ENCODE measurements around the gene TSEN15.

The TSEN15 gene

DNA sequence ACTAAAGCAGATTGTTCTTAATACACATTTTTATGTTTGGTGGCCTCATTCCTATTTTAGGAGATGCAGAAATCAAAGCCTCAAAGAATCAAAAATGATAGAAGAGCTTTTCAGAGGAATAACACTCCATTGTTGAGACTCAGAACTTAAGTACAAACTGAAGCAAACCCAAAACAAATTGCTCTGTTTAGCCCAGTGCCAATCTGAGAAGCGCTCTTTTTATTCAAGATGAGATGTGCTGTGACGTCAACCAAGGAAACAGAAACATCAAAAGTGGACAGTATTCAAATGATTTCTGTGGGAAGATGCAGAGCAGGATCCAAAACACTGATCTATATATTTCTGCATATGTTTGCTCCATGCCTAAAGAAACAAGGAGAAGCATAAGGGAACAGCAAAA, 32.0 kb upstream of the TSEN15 start:
- Histone ChIP-seq H3K4me1 (ENCODE audit: control insufficient read depth, insufficient read depth, low read length, poor library complexity, severe bottlenecking) (no peaks in the 10 kb centered on the region), H3K4me3 (ENCODE audit: extremely low read depth, insufficient read depth, low read length, poor library complexity, severe bottlenecking) (no peak overlapping the region), H3K27ac (ENCODE audit: low read depth, low read length, severe bottlenecking) (no peak overlapping the region), H3K9me3 (ENCODE audit: control insufficient read depth, low read length) (no peaks in the 10 kb centered on the region), H3K36me3 (ENCODE audit: control insufficient read depth, insufficient read depth, low read length) (no peaks in the 10 kb centered on the region)
- whole genome bisulfite sequencing, 2 experiments (ENCODE audit: insufficient coverage in 2 of 2), result 67% methylated on average over 2 of the region's 2 CpGs; no CpG with 5 or more reads in 1 of the 2 experiments

DNA sequence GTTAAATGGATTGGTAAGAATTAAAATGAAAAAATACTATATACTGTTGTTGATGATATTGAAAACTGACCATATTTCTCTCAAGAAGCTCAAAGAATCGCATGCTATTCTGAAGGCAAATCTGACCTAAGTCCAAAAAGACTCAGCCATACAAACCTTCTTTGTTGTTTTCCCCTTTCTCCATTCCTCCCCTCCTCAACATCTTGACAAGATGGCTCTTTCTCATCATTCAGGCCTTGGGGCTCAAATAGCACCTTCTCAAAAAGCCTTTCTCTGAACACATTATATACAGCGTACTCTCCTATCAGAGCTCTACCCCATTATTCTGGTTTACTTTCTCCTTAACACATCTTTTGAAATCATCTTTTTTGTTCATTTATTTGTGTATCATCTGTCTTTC, 31.2 kb upstream of the TSEN15 start:
- Histone ChIP-seq H3K36me3 (ENCODE audit: control insufficient read depth, insufficient read depth, low read length) (no peaks in the 10 kb centered on the region), H3K4me1 (ENCODE audit: control insufficient read depth, insufficient read depth, low read length, poor library complexity, severe bottlenecking) (no peaks in the 10 kb centered on the region), H3K9me3 (ENCODE audit: control insufficient read depth, low read length) (no peaks in the 10 kb centered on the region), H3K27ac (ENCODE audit: low read depth, low read length, severe bottlenecking) (no peak overlapping the region), H3K4me3 (ENCODE audit: extremely low read depth, insufficient read depth, low read length, poor library complexity, severe bottlenecking) (no peak overlapping the region)
- WGBS, 2 experiments (ENCODE audit: insufficient coverage in 2 of 2), result 92 to 100% methylated on average over 1 to 2 of the region's 2 CpGs

DNA sequence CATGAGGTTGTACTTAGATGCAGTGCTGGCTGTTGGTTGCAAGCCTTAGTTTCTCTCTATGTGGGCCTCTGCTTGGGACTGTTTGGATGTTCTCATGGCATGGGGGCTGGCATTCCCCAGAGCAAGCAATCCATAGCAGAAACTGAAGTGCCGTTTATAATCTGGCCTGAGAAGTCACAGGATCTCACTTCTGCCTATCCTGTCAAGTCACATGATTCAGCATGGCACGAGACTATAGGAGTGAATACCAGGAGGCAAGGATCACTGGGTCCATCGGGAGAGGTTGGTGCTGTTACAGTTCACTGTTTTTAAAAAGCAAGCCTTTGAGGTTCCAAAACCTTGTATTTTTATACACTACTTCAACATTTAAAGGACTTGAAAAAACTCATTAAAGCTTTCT, 30.7 kb upstream of the TSEN15 start:
- WGBS, 2 experiments (ENCODE audit: insufficient coverage in 2 of 2), result 86 to 100% methylated on average over 1 to 2 of the region's 3 CpGs
- no peaks in the 10 kb centered on the region for H3K36me3 ChIP-seq (ENCODE audit: control insufficient read depth, insufficient read depth, low read length)
- no peak overlapping the region for H3K27ac ChIP-seq (ENCODE audit: low read depth, low read length, severe bottlenecking)
- no peak overlapping the region for H3K4me3 ChIP-seq (ENCODE audit: extremely low read depth, insufficient read depth, low read length, poor library complexity, severe bottlenecking)
- H3K9me3 ChIP-seq (ENCODE audit: control insufficient read depth, low read length), result no peaks in the 10 kb centered on the region
- H3K4me1 ChIP-seq (ENCODE audit: control insufficient read depth, insufficient read depth, low read length, poor library complexity, severe bottlenecking), result no peaks in the 10 kb centered on the region

DNA sequence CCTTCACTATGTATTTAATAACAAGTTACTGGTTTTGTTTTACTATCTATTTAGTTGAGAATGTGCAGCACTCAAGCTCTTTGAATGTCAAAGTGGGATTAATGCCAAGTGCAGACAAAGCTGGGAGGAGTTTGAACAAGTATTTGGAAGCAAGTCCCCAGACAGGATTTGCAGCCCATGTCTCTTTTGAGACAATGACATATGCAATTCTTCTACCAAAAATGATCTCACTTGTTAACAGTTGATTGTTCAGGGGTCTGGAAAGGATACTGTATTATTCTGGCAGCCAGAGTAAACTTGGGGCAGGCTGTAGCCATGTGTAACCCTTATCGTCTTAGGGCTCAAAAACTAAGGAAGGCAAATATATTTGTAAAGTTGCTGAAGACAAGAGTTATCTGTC, 29.8 kb upstream of the TSEN15 start:
- H3K27ac ChIP-seq (ENCODE audit: low read depth, low read length, severe bottlenecking), result no peak overlapping the region
- H3K4me1 ChIP-seq (ENCODE audit: control insufficient read depth, insufficient read depth, low read length, poor library complexity, severe bottlenecking), result no peaks in the 10 kb centered on the region
- 86 to 100% methylated on average over 1 of the region's 1 CpG for WGBS, 2 experiments (ENCODE audit: insufficient coverage in 2 of 2)
- no peaks in the 10 kb centered on the region for H3K36me3 ChIP-seq (ENCODE audit: control insufficient read depth, insufficient read depth, low read length)
- H3K9me3 ChIP-seq (ENCODE audit: control insufficient read depth, low read length), result no peaks in the 10 kb centered on the region
- no peak overlapping the region for H3K4me3 ChIP-seq (ENCODE audit: extremely low read depth, insufficient read depth, low read length, poor library complexity, severe bottlenecking)

DNA sequence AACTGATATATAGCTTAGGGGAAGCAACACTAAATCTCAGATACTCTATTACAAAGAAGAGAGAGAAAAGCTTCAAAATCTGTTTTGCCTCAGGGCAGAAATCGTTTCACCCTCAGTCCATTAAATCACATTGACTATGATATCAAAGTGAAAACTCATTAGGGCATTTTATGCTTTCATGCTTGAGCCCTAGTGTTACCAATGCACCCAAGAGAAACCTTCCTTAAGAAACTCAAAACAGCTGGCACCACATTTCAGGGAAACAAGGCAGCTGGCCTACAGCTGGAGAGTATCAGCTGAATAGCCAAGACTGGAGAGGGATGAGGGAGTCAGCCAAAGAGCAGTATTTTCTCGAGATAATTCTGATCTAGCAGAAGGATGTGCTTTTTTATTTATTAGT, 28.9 kb upstream of the TSEN15 start:
- Histone ChIP-seq H3K4me1 (ENCODE audit: control insufficient read depth, insufficient read depth, low read length, poor library complexity, severe bottlenecking) (no peaks in the 10 kb centered on the region), H3K9me3 (ENCODE audit: control insufficient read depth, low read length) (no peaks in the 10 kb centered on the region), H3K27ac (ENCODE audit: low read depth, low read length, severe bottlenecking) (no peak overlapping the region), H3K36me3 (ENCODE audit: control insufficient read depth, insufficient read depth, low read length) (no peaks in the 10 kb centered on the region), H3K4me3 (ENCODE audit: extremely low read depth, insufficient read depth, low read length, poor library complexity, severe bottlenecking) (no peak overlapping the region)
- 54 to 80% methylated on average over 1 to 2 of the region's 2 CpGs for WGBS, 2 experiments (ENCODE audit: insufficient coverage in 2 of 2)

DNA sequence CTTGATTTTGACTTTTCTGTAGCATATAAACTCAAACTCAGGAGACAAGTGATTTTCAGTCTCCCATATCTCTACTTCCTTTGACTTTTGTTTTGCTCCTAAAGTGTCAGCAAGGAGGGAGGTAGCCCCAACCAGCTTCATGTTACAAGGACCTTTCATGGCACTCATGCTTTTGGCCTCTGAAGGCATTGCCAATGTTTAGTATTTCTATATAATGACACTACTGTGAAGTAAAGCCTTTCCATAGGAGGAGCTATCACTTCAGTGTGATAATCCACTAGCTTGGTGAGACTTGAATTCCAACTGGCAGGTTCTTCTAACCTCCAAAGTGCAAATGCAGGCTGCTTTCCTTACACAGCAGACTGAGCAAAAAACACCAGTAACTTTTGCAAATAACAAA, 28.4 kb upstream of the TSEN15 start:
- Histone ChIP-seq H3K9me3 (ENCODE audit: control insufficient read depth, low read length) (no peaks in the 10 kb centered on the region), H3K27ac (ENCODE audit: low read depth, low read length, severe bottlenecking) (no peak overlapping the region), H3K4me1 (ENCODE audit: control insufficient read depth, insufficient read depth, low read length, poor library complexity, severe bottlenecking) (no peaks in the 10 kb centered on the region), H3K4me3 (ENCODE audit: extremely low read depth, insufficient read depth, low read length, poor library complexity, severe bottlenecking) (no peak overlapping the region), H3K36me3 (ENCODE audit: control insufficient read depth, insufficient read depth, low read length) (no peaks in the 10 kb centered on the region)

DNA sequence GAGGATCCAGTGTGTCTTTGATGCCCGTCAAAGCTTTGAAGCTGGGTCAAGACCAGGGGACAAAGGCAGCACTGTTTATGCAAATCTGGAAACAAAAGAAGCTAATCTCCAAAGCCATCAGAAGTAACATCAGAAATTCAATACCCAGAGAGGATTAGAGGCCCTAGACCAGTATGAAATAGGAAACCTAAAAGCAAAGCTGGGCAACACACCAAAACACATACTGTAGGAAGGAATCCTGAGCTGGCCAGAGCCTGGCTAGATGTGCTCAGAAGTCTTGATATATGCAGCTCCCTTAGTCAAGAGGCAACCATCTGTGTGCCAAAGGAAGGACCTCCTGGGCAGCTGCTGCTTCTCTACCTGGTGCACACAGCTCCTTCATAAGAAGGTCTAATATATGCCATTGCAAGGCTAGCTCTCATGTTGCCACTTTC, 26.3 kb upstream of the TSEN15 start:
- no peaks in the 10 kb centered on the region for H3K9me3 ChIP-seq (ENCODE audit: control insufficient read depth, low read length)
- 33% methylated on average over 1 of the region's 1 CpG; no CpG with 5 or more reads in 1 of the 2 experiments for WGBS, 2 experiments (ENCODE audit: insufficient coverage in 2 of 2)

DNA sequence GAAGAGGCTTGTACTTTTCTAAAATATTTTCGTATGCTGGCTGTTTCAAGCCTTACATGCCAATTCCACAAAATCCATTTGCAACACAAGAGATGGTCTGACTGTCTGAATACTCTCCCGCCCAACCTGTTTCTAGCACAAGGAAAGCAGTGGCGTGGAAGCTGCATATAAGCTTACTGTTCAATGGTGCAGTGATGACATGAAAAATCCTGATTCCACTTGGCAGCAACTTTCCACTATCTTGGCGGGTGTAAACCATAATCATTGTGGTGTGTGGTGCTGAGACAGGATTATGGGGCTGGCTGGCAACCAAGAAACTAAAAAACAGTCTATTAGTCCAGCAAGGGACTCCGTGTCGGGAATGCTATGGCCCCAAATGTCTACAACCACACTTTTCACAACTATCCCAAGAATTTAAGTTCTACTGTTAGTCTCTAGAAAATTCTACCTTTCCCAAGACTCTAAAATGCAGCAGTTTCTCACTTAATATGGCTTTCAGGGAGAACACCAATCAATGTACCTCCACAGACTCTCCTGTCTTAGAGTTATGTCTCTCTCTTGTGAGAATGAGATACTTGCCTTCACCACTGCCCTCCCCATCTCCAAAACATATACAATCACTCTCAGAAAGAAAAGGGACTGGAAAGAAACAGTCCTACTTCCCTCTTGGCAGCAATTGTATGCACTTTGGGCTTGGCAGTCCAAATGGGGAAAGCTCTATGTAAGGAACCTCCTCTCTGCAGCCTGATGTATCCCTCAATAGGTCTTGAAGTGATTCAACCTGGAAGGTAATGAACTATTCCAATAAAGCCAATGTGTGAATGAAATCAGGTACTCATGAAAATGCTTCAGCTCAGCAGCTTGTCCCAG, 23.5 kb upstream of the TSEN15 start:
- Histone ChIP-seq H3K9me3 (ENCODE audit: control insufficient read depth, low read length) (no peaks in the 10 kb centered on the region), H3K4me1 (ENCODE audit: control insufficient read depth, insufficient read depth, low read length, poor library complexity, severe bottlenecking) (no peaks in the 10 kb centered on the region), H3K27ac (ENCODE audit: low read depth, low read length, severe bottlenecking) (no peak overlapping the region), H3K36me3 (ENCODE audit: control insufficient read depth, insufficient read depth, low read length) (no peaks in the 10 kb centered on the region), H3K4me3 (ENCODE audit: extremely low read depth, insufficient read depth, low read length, poor library complexity, severe bottlenecking) (no peak overlapping the region)
- WGBS, 2 experiments (ENCODE audit: insufficient coverage in 2 of 2), result 91 to 96% methylated on average over 4 of the region's 6 CpGs

More for the DNA sequence above, 26.3 kb upstream of the TSEN15 start:
- no peaks in the 10 kb centered on the region for H3K4me1 ChIP-seq (ENCODE audit: control insufficient read depth, insufficient read depth, low read length, poor library complexity, severe bottlenecking)
- H3K4me3 ChIP-seq (ENCODE audit: extremely low read depth, insufficient read depth, low read length, poor library complexity, severe bottlenecking), result no peak overlapping the region
- no peak overlapping the region for H3K27ac ChIP-seq (ENCODE audit: low read depth, low read length, severe bottlenecking)
- H3K36me3 ChIP-seq (ENCODE audit: control insufficient read depth, insufficient read depth, low read length), result no peaks in the 10 kb centered on the region

DNA sequence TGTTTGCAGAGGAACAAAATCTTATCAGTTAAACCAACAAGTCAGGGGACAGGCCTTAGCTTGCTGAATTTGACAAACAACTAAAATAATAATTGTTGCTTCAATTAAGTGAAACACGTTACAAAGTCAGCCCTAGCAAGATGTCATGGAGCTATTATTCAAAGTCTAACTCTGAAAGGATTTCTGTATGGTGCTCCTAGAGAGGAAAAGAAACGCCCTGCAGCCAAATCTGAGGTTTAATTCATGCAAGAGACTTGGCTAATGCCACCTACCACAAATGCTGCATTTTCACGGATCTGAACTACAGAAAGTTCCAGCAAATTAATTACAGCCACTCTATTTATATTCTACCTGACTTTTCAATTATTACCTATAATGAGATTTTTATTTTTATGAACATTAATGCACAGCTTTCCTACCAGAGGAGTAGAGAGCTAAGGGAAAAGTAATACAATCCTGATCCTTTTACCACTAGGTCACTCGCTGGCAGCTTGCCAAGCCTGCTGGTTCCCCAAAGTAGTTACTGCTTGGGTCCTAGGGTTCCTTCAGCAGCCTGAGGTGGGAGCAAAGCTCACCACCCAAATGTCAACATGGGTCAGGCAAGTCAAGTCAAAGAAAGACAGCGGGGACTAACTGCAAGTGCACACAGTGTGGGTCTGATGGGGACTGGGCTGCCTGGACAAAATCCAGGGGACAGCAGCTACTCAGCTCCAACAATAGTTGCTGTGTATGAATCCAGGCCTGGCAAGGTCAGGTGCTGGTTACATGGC, 22.5 kb upstream of the TSEN15 start:
- H3K4me3 ChIP-seq (ENCODE audit: extremely low read depth, insufficient read depth, low read length, poor library complexity, severe bottlenecking), result no peak overlapping the region
- 90% methylated on average over 2 to 4 of the region's 5 CpGs for WGBS, 2 experiments (ENCODE audit: insufficient coverage in 2 of 2)
- H3K27ac ChIP-seq (ENCODE audit: low read depth, low read length, severe bottlenecking), result no peak overlapping the region
- no peaks in the 10 kb centered on the region for H3K9me3 ChIP-seq (ENCODE audit: control insufficient read depth, low read length)
- no peaks in the 10 kb centered on the region for H3K36me3 ChIP-seq (ENCODE audit: control insufficient read depth, insufficient read depth, low read length)
- no peaks in the 10 kb centered on the region for H3K4me1 ChIP-seq (ENCODE audit: control insufficient read depth, insufficient read depth, low read length, poor library complexity, severe bottlenecking)

DNA sequence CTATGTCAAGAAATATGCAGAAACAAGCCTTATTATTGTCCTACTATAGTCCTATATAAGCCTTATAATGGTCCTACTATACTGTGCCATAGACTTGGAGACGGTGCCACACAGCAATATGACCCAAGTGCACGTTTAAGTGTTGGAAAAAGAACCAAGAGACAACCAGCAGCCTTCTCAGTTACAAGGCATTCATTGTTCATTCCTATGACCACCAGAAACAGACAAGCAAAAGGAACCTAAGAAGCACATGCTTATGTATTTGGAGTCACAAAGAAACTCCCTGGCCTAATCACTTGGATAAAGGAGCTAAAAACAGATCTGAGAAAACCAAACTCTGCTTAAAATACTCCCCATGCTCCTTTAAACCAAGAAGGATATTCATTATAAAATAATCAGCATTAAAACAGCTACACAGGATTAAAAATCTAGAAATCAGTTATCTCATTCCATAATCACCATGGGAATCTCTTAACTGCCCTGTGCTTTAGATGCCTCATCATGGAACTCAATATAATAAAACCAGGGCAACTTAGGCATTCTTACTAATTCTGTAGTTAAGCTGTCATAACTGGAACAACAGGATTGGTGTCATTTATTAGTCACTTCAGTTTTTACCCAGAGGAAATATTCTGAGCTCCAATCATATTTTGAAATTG, 21.0 kb upstream of the TSEN15 start:
- H3K9me3 ChIP-seq (ENCODE audit: control insufficient read depth, low read length), result no peaks in the 10 kb centered on the region
- H3K36me3 ChIP-seq (ENCODE audit: control insufficient read depth, insufficient read depth, low read length), result no peaks in the 10 kb centered on the region
- no peaks in the 10 kb centered on the region for H3K4me1 ChIP-seq (ENCODE audit: control insufficient read depth, insufficient read depth, low read length, poor library complexity, severe bottlenecking)
- peak overlapping the region; percentile 13 for H3K27ac ChIP-seq (ENCODE audit: low read depth, low read length, severe bottlenecking)
- H3K4me3 ChIP-seq (ENCODE audit: extremely low read depth, insufficient read depth, low read length, poor library complexity, severe bottlenecking), result no peak overlapping the region
- 80% methylated on average over 1 of the region's 2 CpGs; no CpG with 5 or more reads in 1 of the 2 experiments for WGBS, 2 experiments (ENCODE audit: insufficient coverage in 2 of 2)

All from mesodermal cell (in vitro differentiated cells).